GM12878 (cell line): Measurements from ENCODE around the gene FAM20A. TPM values are rescaled to one million over a fixed set of nuclear protein-coding genes. Genes with fewer than 3 reads are reported as not detected.

Experiments used
- ATAC-seq: fragments of 200-7000 bp; cut with Tn5 transposase; 3 replicates; pipeline ENCODE4 v1.9.1; 2020; ENCODE audit warnings: mild to moderate bottlenecking, moderate library complexity
- BruUV-seq: library from RNA; stranded (reverse); fragments of 400-500 nt; replicated peaks from 2 replicates; lab custom pipeline; 2021; lab: Mats Ljungman, UMichigan
- CTCF ChIA-PET: fragments of 300-600 bp; sonication (Branson Sonifier 250); formaldehyde crosslinking; extraction: SDS; loops from one replicate; lab custom pipeline; 2021; ENCODE audit warnings: inconsistent platforms; lab: Yijun Ruan, JAX
- POLR2A ChIA-PET: fragments of 350-600 bp; formaldehyde crosslinking; extraction: SDS; loops from one replicate; lab custom pipeline; 2021; ENCODE audit warnings: inconsistent platforms; lab: Charles Lee
- RAD21 ChIA-PET: fragments of 300-600 bp; sonication (Branson Sonifier 250); formaldehyde crosslinking; loops from one replicate; lab custom pipeline; 2023; ENCODE audit warnings: antibody characterized with exemption; ENCODE audit not compliant: unreplicated experiment; lab: Charles Lee
- SMC1A ChIA-PET: fragments of 300-600 bp; sonication (Branson Sonifier 250); formaldehyde crosslinking; loops from one replicate; lab custom pipeline; 2023; ENCODE audit not compliant: unreplicated experiment, uncharacterized antibody; lab: Charles Lee
- DNase-seq: peaks from one replicate; pipeline ENCODE4 v3.0.0-alpha.2; 2011; ENCODE audit warnings: low read depth, low spot score
- FAIRE-seq: peaks from 3 replicates; lab custom pipeline; 2011; peaks lifted over from hg19 to GRCh38; lab: Jason Lieb, UNC
- H2AFZ ChIP-seq: 2 replicates; pipeline ENCODE4 v1.6.0; 2011; ENCODE audit warnings: low read depth, low read length, control low read depth; ENCODE audit not compliant: control insufficient read depth
- H3K27ac ChIP-seq: 2 replicates; pipeline ENCODE4 v1.5.1; 2011; ENCODE audit warnings: control low read depth; ENCODE audit not compliant: control insufficient read depth, insufficient read depth
- H3K27me3 ChIP-seq, 2 experiments: replicated peaks in 1 of 2; 2 replicates each; pipeline versions ENCODE4 v1.6.0 to v1.6.1; 2011; ENCODE audit warnings: low read length in 1 of 2; ENCODE audit not compliant: control insufficient read depth in 2 of 2, insufficient read depth in 2 of 2
- H3K36me3 ChIP-seq, 2 experiments: 2 replicates each; pipeline ENCODE4 v1.5.1; 2011; ENCODE audit warnings: low read length in 1 of 2; ENCODE audit not compliant: control insufficient read depth in 2 of 2, insufficient read depth in 2 of 2
- H3K4me1 ChIP-seq: 2 replicates; pipeline ENCODE4 v1.6.1; 2011; ENCODE audit warnings: mild to moderate bottlenecking, low read length, moderate library complexity, mixed read lengths; ENCODE audit not compliant: control insufficient read depth, insufficient read depth
- H3K4me2 ChIP-seq: 2 replicates; pipeline ENCODE4 v1.6.0; 2011; ENCODE audit warnings: control low read depth; ENCODE audit not compliant: control insufficient read depth, insufficient read depth
- H3K4me3 ChIP-seq: fragments of 200-600 bp; sonication (generic); 2 replicates; pipeline ENCODE4 v1.5.1; 2016
- H3K79me2 ChIP-seq: 2 replicates; pipeline ENCODE4 v1.6.0; 2011; ENCODE audit warnings: low read length; ENCODE audit not compliant: control insufficient read depth, insufficient read depth
- H3K9ac ChIP-seq: 2 replicates; pipeline ENCODE4 v1.8.0; 2011; ENCODE audit warnings: low read length, control low read depth, mixed read lengths; ENCODE audit not compliant: control insufficient read depth, insufficient read depth
- H3K9me3 ChIP-seq: replicated peaks from 3 replicates; pipeline ENCODE4 v1.5.1; 2011; ENCODE audit warnings: mild to moderate bottlenecking, low read length; ENCODE audit not compliant: control insufficient read depth, insufficient read depth
- H4K20me1 ChIP-seq: 2 replicates; pipeline ENCODE4 v1.6.0; 2011; ENCODE audit not compliant: control insufficient read depth, insufficient read depth
- JUNB ChIP-seq: IDR thresholded peaks from 2 replicates; pipeline ENCODE4 v1.6.1; 2016; ENCODE audit warnings: antibody characterized with exemption, mild to moderate bottlenecking
- SIN3A ChIP-seq: IDR thresholded peaks from 2 replicates; pipeline ENCODE4 v1.6.1; 2012; ENCODE audit warnings: low read depth, low read length, improper control_type of control experiment
- WGBS: methylation state at CpG from one replicate; pipeline ENCODE4 v1.1.6; 2016; ENCODE audit warnings: low lambda C conversion rate; ENCODE audit not compliant: insufficient replicate concordance, insufficient coverage; ENCODE audit errors: missing lambda C conversion rate; 5-methylcytosine and 5-hydroxymethylcytosine counted together
- in situ Hi-C: fragments of 300-500 bp; cut with MboI; formaldehyde crosslinking; loops from 9 replicates; pipeline ENCODE4 v1.14.3; 2018; ENCODE audit warnings: mixed read lengths
- intact Hi-C: fragments of 100-400 bp; cut with micrococcal nuclease; formaldehyde crosslinking; loops from one replicate; pipeline ENCODE4 v1.14.2; 2022; ENCODE audit not compliant: unreplicated experiment
- polyA plus RNA-seq, 11 experiments: library from polyadenylated mRNA; depleted of rRNA in 4 of 11; unstranded in 6 of 11; stranded (reverse) in 5 of 11; fragments of >200 nt; fragmentation: Nextera tagmentation in 4 of 11; fragmentation: Illumina TruSeq in 1 of 11; extraction: Ambion mirVana in 4 of 11; extraction: Trizol in 1 of 11; gene quantifications; 1 replicate in 1 of 11; 2 replicates in 10 of 11; pipeline versions ENCODE4 v1.2.1 to v1.2.3, GENCODE V29; 2011 to 2016; ENCODE audit warnings: inconsistent platforms in 2 of 11, missing spikeins in 2 of 11, low read depth in 1 of 11
- total RNA-seq, 4 experiments: library from RNA; depleted of rRNA in 3 of 4; stranded (reverse); fragments of >200 nt in 3 of 4; fragmentation: Illumina TruSeq in 1 of 4; extraction: Trizol in 1 of 4; gene quantifications; 2 replicates each; pipeline versions ENCODE4 v1.2.1 to v1.2.3, GENCODE V29; 2013 to 2021
- TF ChIP-seq, protein P1 (sequence below): fragments of 150-350 bp; IDR thresholded peaks from 2 replicates; pipeline ENCODE4 v1.6.1; 2014; ENCODE audit warnings: mild to moderate bottlenecking, low read depth, low read length
- TF ChIP-seq, protein P2 (sequence below): fragments of 450-650 bp; formaldehyde crosslinking; IDR thresholded peaks from 2 replicates; pipeline ENCODE4 v1.4.0; 2022; ENCODE audit warnings: mild to moderate bottlenecking, moderate library complexity
- TF ChIP-seq, protein P3 (sequence below), 3 experiments: IDR thresholded peaks in 2 of 3; conservative IDR thresholded peaks in 1 of 3; 2 replicates each; pipeline ENCODE4 v1.5.1; 2011; ENCODE audit warnings: low read depth in 3 of 3, low read length in 3 of 3, mild to moderate bottlenecking in 3 of 3, control low read depth in 2 of 3, moderate library complexity in 2 of 3, inconsistent platforms in 1 of 3, mixed read lengths in 1 of 3; ENCODE audit not compliant: control insufficient read depth in 2 of 3, insufficient read depth in 1 of 3; ENCODE audit errors: extremely low read depth in 1 of 3

The FAM20A gene
- total and polyA plus RNA-seq, 10 of the 15 experiments (the other 5 are each of a cell fraction or from before 2014, with no cell fraction given), result 0.13 TPM; not detected in 9

DNA sequence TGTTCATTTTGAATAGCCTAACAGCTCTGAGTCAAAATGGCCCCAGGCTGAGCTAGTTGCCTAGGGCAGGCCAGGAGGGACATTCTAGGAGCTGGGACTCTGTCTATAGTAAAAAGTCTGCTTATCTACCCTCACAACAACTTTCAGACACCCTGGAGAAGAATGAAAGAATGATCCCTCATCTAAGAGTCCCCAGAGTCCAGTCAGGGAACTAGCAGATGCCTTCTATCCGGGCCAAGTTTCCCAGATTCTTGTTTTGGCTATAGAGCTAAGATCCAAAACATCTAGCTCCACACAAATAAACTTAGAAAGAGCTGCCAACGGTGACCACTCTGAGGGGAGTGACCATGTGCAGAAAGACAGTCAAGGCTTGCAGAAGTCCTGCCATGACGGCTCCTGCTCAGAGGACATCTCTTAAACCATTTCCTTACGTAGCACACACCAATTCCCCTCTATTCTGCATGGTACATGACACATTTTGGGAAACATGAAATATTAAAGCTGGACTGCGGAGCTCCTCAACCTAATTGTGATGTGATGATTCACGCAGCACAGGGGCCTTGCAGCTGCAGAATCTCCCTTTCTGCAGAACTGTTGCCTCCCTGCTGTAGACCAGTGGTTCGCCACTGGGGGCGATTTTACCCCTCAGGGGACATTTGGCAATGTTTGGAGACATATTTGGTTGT lies 24.2 kb downstream of the FAM20A start:
- Histone ChIP-seq H4K20me1 (no peaks in the 10 kb centered on the region), H3K79me2 (no peaks in the 10 kb centered on the region), H3K9me3 (no peaks in the 10 kb centered on the region), H3K4me2 (no peak overlapping the region), H3K9ac (no peak overlapping the region), H3K27me3 (no peaks in the 10 kb centered on the region), H3K4me3 (no peak overlapping the region), H3K27ac (no peak overlapping the region), H3K4me1 (no peaks in the 10 kb centered on the region), H3K36me3 (no peaks in the 10 kb centered on the region), H2AFZ (no peak overlapping the region)
- FAIRE-seq, result no peak
- POLR2A ChIA-PET, result no interaction called here
- no peak for DNase-seq
- RAD21 ChIA-PET, result no interaction called here
- TF ChIP-seq, protein P1, sequence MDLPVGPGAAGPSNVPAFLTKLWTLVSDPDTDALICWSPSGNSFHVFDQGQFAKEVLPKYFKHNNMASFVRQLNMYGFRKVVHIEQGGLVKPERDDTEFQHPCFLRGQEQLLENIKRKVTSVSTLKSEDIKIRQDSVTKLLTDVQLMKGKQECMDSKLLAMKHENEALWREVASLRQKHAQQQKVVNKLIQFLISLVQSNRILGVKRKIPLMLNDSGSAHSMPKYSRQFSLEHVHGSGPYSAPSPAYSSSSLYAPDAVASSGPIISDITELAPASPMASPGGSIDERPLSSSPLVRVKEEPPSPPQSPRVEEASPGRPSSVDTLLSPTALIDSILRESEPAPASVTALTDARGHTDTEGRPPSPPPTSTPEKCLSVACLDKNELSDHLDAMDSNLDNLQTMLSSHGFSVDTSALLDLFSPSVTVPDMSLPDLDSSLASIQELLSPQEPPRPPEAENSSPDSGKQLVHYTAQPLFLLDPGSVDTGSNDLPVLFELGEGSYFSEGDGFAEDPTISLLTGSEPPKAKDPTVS, result no peak
- TF ChIP-seq JUNB, result no peak
- no peak for TF ChIP-seq SIN3A
- TF ChIP-seq, protein P2, sequence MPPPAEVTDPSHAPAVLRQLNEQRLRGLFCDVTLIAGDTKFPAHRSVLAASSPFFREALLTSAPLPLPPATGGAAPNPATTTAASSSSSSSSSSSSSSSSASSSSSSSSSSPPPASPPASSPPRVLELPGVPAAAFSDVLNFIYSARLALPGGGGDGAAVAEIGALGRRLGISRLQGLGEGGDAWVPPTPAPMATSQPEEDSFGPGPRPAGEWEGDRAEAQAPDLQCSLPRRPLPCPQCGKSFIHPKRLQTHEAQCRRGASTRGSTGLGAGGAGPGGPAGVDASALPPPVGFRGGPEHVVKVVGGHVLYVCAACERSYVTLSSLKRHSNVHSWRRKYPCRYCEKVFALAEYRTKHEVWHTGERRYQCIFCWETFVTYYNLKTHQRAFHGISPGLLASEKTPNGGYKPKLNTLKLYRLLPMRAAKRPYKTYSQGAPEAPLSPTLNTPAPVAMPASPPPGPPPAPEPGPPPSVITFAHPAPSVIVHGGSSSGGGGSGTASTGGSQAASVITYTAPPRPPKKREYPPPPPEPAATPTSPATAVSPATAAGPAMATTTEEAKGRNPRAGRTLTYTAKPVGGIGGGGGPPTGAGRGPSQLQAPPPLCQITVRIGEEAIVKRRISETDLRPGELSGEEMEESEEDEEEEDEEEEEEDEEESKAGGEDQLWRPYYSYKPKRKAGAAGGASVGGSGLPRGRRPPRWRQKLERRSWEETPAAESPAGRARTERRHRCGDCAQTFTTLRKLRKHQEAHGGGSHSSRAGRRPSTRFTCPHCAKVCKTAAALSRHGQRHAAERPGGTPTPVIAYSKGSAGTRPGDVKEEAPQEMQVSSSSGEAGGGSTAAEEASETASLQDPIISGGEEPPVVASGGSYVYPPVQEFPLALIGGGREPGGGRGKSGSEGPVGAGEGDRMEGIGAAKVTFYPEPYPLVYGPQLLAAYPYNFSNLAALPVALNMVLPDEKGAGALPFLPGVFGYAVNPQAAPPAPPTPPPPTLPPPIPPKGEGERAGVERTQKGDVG (CRISPR knock-in tag), result no peak
- TF ChIP-seq, protein P3, sequence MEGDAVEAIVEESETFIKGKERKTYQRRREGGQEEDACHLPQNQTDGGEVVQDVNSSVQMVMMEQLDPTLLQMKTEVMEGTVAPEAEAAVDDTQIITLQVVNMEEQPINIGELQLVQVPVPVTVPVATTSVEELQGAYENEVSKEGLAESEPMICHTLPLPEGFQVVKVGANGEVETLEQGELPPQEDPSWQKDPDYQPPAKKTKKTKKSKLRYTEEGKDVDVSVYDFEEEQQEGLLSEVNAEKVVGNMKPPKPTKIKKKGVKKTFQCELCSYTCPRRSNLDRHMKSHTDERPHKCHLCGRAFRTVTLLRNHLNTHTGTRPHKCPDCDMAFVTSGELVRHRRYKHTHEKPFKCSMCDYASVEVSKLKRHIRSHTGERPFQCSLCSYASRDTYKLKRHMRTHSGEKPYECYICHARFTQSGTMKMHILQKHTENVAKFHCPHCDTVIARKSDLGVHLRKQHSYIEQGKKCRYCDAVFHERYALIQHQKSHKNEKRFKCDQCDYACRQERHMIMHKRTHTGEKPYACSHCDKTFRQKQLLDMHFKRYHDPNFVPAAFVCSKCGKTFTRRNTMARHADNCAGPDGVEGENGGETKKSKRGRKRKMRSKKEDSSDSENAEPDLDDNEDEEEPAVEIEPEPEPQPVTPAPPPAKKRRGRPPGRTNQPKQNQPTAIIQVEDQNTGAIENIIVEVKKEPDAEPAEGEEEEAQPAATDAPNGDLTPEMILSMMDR (IDR thresholded peaks at IDR 0.05 in 2 of 3, conservative IDR thresholded peaks at IDR 0.05 in 1 of 3; ENCODE audit: control insufficient read depth in 2 of 3, extremely low read depth in 1 of 3, insufficient read depth in 1 of 3, low read depth in 3 of 3, low read length in 3 of 3), result peak in 1 of 3 experiments; percentile 14; a peak in 1 of 6 replicates
- 23% methylated on average over 8 of the region's 8 CpGs for WGBS
- in situ Hi-C loops (no loop called here), intact Hi-C loops (no loop called here)
- BruUV-seq, result no TSS peak
- peak; percentile 34; the same call in 1 of the 3 replicates for ATAC-seq
- SMC1A ChIA-PET, result no interaction called here
- CTCF ChIA-PET, result no interaction called here
